Stimulated activated CD4-positive, alpha-beta T cell treated with anti-CD3 and anti-CD28 coated beads, Interleukin-2, amount 100 ng/mL, for 48 hours (primary cell): ENCODE data around the gene HECW1.

Experiments
- DNase-seq, 2 donors: peaks; one replicate each; pipeline ENCODE4 v3.0.0-alpha.2; 2020

HECW1 gene

DNA sequence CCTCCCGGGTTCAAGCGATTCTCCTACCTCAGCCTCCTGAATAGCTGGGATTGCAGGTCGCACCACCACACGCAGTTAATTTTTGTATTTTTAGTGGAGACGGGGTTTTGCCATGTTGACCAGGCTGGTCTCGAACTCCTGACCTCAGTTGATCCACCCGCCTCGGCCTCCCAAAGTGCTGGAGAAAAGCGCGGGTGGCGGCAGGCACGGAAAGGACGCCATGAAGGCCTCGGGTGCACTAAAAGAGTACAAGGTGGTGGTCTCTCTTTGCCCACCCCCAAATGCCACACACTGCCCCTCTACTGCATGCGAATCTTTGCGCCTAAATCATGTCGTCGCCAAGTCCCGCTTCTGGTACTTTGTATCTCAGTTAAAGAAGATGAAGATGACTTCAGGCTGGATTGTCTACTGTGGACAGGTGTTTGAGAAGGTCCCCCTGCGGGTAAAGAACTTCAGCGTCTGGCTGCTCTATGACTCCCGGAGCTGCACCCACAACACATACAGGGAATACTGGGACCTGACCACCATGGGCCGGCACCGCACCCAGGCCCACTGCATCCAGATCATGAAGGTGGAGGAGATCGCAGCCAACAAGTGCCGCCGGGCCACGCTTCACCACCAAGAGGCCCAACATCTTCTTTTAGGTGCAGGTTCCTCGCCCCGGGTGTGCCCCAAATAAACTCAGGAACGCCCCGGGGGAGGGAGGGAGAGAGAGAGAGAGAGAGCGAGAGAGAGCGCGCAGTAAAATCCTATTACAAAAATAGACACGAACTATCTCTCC is 161.7 kb downstream of the HECW1 start:
- DNase-seq: no peak

DNA sequence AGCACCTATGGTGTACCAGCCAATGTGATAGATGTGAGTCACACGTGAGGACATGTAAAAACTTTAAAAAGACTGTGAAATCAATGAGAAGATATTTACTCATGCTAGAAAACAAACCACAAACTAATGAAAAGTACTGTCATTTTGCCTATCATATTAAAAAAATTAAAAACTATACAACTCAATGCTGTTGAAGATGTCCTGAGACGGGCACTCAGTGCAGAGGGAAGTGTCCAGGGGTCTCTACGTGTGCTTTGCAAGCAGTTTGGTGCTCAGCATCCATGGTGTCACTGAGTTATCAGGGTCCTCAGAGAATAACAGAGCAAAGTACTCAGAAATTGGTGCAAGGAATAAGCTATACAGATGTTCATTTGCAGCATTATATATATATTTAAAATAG is 162.3 kb downstream of the HECW1 start:
- DNase-seq: no peak

DNA sequence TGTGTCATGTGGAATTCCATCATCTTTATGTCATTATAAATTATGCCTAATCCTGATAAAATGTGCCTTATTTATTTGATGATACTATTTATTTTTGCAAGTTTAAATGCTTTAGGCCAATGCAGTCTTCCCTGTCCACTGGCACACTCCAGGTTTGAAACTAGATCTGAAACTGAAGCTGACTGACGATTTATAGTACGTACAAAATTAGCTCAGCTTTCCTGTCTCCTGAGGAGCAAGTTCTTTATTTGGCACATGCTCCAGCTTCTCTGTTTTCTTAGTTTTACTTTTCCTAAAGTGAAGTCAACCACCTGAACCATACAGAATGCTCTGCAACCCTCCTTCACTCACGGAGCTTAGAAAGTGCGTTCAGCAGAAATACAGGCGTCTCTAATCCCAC is 164.1 kb downstream of the HECW1 start:
- DNase-seq: no peak

DNA sequence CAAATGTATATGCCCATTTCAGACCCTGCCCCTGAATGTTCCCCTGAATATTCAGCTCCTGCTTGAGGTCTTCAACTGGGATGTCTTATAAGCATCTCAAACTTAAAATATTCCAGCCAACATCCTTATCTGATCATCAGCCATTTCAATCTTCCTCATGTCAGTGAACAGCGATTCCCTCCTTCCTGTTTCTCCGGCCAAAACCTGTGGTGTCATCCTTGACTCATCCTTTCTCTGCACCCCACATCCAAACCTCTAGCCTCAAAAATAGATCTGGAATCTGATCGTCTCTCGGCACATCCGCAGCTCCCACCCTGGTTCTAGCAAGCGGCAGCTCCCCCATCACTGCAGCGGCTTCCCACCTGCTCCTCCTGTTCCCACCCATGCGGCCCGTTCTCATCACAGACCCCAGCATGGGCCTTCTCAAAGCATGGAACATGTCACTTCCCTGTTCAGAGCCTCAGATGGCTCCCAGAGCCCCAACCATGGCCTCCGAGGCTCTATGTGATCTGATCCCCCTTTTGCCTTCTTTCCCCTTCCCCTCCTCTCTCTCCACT is 165.7 kb downstream of the HECW1 start:
- DNase-seq: no peak

DNA sequence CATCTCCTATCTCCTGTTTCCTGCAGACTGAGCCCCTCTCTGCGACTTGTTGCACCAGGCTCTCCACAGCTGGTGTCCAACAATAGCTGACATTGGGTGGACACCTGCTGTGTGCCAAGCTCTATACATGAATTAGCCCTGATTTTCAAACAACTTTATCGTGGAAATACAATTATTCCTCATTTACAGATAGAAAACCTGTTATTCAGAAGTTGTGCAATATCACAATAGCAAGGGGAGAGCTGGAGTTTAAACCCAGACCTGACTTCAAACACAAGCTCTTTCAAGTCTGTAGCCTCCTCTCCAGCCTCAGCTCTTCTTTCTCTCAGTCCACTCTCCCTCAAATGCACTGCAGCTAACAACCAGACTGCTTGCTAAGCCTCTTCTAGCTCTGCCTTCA is 168.8 kb downstream of the HECW1 start:
- DNase-seq: no peak

DNA sequence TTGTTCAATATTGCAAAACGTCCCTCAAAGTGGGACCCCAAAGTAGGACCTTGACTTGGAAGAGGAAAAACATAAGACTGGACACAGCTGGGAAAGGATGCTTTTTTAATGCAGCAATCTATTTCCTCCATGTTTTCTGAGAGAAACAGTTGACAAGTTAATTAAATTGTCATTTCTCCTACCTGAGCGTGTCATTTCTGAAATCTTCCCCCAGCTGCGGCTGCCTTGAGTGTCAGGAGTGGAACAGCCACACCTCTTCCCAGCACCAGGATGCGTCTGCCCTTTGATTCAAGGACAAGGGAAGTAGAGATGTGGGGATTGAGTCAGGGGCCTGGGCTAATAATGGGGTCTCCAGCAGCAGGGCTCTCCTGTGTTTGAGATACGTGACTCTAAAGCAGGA is 171.3 kb downstream of the HECW1 start:
- no peak for DNase-seq

DNA sequence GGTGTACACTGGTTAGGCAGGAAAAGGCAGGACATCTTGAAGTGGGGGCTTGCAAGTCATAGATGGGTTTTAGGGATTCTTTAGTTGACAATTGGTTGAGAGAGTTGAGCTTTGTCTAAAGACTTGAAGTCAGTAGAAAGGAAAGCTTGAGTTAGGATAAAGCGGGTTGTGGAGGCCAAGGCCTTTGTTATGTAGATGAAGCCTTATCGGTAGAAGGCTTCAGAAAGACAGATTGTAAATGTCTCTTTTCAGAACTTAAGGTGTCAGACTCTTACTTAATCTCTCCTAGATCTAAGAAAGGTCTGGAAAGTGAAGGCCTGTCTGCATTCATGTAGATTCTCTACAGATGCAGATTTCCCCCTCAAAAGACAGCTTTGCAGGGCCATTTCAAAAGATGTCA is 177.4 kb downstream of the HECW1 start:
- no peak for DNase-seq

DNA sequence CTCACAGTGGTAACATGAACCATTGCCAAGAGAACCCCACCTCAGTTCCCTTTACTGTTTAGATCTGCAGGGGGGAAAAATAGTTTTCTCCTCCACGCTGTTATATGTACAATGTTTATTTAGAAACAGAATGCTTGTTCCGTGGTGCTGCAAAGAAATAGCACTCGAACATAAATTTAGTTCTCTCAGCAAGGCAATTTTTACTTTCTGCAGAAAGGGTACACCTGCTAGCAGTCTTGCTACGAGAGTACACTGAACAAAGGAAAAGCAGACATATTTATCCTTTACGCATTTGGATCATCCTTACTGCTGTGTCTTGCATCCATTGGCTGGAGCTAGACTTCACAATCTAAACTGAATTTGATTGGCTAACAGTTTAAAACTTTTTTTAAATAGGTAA is 178.5 kb downstream of the HECW1 start:
- DNase-seq: no peak

DNA sequence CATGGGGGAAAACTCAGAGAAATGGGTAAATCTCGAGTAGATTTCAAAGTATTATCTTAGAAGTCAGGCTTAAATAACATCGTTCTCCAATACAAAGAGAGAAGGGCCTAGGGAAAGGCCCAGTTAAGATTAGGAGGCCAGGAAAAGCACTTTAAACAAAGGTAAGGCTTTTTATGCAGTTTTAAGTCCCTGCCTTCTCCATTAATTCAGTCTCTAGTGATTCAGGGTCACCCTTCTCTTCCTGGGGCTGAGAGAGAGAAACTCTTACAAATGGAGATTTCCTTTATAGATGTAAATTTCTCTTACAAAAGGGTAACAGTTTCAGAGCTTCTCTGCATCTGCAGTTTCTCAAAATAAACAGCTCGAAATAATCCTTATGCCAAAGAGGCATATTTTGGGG is 179.3 kb downstream of the HECW1 start:
- no peak for DNase-seq

DNA sequence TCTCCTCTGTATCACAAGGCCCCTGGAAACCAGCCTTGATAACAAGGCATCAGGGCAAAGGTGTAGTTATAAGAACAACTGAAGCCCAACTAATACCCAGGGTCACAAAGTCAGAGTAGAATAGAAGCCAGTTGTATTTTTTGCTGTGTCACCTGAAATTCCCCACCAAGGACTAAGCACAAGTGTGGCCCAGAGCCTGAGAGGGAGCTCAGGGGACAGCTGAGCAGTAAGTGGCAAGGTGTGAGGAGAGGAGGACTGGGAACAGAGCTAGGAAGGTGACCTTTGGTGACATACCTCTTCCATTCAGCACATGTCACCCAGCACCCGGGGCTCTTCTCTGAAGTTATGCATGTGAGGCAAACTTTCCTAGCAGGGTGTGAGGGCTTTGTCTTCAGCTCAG is 179.9 kb downstream of the HECW1 start:
- DNase-seq: no peak

DNA sequence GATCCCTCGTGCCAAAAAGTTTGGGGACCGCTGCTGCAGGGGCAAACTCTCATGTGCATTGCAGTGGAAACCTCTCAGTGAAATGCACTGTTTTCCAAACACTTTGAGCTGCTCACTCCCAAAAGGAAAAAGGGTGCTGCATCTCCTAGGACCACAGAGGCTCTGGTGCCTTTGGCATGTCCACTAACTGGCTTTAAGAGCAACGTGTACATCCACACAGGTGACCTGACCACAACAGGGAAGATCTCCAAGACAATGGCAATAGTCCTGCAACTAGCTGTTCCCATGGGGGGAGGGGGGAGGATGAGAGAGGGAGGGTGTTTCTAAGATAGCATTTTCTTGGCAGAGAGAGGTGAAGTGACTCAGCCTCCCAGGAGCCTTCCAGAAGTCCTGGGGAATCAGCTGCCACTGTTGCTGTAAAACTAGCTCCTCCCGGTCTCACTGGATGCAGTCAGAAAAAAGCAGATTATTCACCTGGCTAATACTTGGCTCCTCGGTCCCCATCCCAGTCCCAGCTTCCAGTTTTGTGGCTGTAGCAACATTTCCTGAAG is 181.7 kb downstream of the HECW1 start:
- DNase-seq: no peak

DNA sequence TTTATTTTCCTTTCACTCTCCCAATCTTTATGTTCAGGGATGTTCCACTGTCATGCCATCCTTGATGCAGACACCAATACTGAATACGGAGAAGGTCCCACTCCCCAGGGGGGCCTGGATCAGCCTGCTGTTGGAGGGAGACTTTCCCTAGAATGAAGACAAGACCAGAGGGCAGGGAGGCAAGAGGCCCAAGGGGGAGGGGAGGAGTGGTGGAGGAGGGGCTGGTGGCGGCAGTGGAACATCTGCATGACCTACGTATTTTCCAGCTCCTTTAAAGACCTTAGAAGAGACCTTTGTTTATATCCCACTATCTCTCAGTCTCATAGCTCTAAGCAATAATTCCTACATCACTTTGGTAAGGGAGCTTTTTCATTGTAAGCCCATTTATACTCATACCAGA is 183.0 kb downstream of the HECW1 start:
- DNase-seq: no peak

DNA sequence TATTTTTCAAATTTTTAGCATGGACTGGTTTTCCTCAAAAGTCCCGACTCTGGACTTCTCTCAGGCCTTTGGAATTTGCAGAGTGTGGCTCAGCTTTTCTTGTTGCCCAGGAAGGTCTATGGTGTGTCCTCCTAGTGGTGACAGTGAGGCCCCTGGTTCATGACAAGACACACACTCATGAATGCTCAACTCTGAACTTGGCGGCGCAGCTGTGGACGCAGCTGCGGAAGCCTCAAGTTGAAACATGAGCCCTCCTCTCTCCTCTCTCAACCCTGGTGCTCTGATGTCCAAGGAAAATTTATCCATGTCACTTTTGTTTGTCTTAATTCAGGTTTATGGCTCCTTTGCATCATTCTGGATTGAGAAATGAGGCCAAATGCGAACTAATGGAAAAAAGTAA is 183.9 kb downstream of the HECW1 start:
- DNase-seq: no peak

DNA sequence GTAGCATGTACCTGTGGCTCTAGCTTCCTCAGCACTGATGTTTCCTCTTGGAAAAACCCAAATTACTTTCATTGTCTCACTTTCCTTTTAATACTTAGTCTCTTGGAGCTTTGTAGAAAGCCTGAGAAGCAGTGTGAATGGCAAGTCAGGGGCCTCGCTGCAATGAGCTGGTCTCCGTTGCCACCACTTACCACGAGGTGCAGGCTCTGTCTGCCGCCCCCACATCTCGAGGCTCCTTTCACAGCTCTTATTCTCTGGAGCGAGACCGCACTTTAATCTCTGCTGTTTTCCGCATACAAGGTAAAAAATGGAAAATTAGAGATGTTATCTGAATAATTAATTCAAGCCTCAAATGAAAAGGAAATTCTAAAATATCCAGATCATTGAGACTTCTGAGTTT is 186.2 kb downstream of the HECW1 start:
- no peak for DNase-seq

DNA sequence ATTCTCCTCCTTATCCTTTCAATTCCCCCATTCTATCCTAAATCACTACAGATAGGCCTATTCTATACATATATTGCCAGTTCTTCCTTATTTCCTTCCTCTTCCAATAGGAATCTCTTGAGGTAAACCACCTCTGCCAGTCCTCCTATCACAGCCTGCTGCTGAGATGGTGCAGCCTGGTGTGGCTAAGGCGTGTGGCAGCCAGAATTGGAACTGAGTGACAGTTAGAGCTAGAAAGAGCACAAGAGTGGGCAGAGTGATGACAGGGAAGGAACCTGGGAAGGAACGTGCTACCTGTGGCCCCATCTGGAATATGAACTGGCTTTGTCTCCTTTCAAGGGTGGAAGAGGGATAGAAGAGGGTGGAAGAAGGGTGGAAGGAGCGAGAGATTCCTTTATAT is 187.7 kb downstream of the HECW1 start:
- no peak for DNase-seq

DNA sequence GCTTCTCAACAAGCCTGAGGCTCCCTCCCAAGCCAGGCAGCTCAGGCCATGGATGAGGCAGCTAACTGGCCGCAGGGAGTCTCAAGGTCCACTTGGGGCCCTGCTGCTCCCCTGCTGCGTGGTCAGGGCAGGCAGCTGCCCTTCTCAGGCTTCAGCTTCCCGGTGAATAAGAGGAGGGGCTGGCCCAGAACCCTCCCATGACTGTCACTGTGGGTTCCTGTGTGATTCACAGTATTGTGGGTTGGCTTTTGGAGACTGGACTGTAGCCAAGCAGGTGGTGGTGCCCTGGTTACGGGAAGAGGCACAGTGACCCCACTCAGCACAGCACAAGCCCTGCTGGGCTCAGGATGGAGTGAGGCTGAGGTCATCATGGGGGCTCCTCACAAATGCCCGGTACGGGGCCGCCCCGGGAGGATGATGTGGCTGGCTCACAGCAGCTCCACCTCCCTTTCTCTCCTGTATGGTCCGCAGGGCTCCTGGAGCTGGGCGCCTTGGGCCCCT is 189.8 kb downstream of the HECW1 start:
- DNase-seq: peak in 1 of 2 donors; percentile 7

DNA sequence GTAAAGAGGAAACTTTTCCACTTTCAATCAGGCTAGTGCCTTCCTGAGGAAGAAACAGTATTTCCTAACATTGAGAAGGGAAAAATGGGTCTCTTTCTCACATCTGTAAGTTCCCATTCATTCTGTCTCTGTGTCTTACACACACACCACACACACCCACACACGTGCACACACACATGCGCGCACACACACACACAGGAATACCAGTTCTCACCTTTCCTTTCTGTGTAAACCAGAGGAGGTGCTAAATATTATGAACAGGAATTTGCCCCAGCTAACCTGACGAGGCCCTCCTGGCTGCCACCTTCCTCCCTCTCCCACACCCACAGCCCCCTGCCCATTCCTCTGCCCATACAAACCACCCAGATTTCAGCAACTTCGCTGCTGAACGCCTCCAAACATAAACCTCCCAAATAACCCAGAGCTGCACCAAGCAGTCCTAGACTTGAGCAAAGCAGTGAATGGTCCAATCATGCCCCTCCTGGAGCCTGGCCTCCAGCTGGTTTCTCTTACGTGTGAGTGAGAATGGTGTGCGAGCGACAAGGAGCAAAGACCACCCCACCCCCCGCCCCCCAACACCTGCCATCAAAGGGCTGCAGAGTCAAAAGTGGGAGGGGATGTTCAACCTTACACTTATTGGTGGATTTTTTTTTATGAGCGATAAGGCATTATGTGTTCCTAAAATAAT is 190.5 kb downstream of the HECW1 start:
- DNase-seq: no peak

DNA sequence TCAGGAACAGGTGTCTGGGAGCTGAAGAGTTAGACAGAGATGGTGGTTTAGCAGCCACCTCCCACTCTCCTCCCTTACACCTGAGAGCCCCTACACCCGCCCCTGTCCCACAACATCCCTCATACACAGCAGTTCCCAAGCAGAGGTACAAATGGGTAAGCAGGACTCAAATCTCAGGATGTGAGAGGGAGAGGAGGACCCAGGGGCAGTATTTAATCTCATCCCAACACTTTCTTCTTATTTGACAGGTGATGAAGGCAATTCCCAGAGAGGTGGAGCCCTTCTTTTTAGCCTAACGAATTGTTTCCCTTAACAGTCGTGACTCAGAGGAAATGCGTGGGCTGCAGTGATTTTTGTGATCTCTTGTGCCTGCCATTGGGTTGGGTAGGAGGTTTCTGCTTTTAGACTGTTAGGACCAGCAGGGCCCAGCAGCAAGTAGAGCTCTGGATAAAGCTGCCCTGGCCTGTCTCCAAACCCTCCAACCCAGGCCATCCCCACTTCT is 191.3 kb downstream of the HECW1 start:
- peak; percentile 55 to 56 for DNase-seq

DNA sequence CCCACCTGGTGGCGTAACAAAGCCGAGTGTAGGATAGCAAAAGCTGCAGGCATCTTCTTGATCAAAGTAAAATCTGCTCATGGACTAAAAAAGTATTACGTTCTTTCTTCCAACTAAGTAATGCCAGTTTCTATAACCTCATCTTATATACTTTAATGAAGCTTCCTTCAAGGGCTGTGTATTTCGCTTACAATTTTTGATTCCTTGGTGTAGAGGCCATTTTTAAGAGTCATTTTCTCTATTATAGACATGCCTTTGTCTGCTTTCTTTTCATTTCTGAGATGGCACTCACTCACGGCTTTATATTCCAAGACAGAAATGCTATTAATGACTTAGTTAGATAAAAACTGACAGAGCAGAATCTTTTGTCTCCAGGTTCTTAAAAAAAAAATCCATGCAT is 194.0 kb downstream of the HECW1 start:
- no peak for DNase-seq

DNA sequence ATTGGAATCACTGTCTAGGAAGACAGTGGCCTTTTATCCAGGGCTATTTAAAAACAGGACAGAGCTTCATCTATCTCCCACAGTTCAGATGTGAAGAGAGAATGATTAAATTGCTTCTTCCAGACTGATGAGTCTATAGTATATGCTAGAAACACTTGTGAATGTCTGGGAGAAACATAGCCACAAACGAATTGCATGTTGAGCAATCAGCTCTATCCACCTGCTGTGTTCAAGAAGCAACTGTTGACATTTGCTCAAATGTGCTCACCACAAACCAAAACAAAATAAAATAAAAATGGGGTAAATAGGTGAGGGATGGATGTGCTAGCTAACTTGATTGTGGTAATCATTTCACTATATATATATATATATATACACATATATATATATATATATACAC is 195.1 kb downstream of the HECW1 start:
- DNase-seq: no peak

DNA sequence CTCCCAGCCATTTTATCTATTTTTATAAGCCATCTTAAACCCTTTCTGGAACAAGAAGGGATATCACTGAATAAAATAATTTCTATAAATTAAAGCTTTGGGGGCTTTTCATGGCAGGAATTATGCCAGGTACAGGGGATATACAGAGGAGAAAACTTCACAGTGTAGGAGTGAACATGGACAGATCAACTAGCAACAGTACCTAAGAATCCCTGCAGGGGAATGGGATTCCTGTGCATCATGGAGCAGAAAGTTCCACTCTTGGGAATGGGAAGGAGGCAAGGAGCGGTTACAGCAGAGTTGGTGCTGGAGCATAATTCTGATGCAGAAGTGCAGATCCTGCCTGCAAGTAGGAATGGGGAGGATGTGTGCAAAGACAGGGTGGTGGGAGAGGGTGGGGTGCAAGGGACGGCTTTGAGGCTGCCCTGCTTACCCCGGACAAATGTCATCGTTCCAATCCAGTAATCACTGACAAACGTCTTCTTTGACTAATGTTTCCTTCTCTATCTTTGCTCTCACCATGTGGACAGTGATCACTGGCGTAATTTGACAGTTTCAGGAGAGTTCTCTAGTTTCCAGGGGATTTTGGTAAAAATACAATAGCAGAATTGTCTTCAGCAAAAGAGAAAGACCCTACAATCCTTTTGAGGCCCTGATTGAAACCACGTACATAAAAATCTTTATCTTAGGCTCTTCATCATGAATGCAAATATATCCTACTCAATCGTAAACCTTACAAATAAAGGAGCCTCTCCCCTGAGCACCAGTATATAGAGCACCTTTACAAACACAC is 196.7 kb downstream of the HECW1 start:
- DNase-seq: no peak

DNA sequence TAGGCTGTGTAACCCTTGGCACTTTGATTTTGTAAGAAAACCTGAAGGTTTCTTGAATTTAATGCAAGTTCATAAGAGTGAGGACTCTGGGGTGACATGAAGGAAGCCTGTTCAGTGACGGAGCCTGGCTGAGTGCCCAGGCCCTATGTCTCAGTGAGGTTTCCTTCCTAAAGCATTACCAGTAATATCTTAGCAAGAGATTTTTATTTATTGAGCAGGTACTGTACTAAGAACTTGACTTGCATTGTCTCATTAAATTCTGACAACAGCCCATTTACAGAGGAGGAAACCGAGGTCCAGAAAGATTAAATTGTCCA is 197.2 kb downstream of the HECW1 start:
- no peak for DNase-seq

DNA sequence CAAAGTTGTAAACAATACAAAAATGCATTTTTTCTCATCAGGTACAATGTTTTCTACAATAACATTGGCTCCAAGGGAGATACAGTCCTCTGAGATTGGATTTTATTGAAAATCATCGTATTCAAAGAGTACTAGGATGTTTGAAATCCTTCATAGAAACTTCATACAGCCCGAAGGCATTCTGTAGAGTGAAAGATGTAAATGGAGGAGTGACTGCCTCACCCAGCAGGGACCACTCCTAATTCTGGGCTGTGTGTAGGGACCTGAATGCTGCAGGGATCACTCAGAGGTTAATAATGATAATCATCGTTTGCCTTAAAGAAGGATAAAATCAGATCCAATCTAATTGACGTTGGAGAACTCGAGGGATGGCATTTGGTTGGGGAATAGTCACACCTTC is 198.6 kb downstream of the HECW1 start:
- DNase-seq: no peak
